GM18909 (cell line): ENCODE data around the gene GATA3.
A peak's percentile ranks its signal among the peaks of the same experiment; 100 is the strongest.
"Not testable (repeated sequence)": the region's sequence is repeated elsewhere in the genome, so short reads cannot be mapped to it uniquely, and the experiment has no call there.

Source experiments
- ATAC-seq: cut with Tn5 transposase; IDR thresholded peaks from one replicate; pipeline ENCODE4 v1.9.1; 2021; ENCODE audit warnings: mild to moderate bottlenecking; ENCODE audit not compliant: unreplicated experiment, poor library complexity

The GATA3 gene

GRCh38 chr10:8054494-8055407 is at the start of gene GATA3:
TSS of gene GATA3 (plus strand) at chr10:8054688. CDS start at chr10:8055656, 968 bp downstream.
- ATAC-seq, result peak; percentile 38

DNA sequence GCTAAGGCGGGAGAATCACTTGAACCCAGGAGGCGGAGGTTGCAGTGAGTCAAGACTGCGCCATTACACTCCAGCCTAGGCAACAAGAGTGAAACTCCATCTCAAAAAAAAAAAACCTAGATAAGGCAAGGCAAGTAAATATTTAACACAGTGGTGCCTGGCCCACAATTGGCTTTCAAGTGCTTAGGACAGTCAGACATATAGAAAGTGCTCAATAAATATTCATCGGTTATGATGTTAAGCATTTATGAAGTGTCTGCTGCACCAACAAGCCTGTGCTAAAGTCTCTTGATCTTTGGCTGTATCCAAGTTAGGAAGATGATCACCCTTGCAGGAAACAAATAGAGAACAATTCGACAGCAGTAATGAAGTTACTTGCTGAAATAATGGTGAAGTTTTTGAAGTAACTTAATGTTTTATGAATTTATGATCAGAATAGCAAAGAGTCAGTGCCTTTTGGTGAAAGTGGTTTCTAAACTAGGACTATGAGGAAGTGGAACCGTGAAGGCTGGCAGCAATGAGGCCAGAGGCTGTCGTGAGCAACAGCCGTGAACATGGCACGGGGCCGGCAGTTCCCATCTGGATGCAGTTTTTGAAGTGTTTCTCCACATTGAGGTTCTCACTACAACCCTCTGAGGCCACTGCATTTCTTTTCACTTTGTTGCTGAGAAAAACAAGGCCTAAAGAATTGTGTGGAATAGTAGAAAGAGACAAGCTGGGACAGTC is 48.1 kb upstream of the GATA3 start:
- ATAC-seq, result peak; percentile 71

GRCh38 chr10:8009031-8009430 is 45.5 kb upstream of the GATA3 start:
- no peak for ATAC-seq

- ATAC-seq, result no peak
These were observed 41.5 kb upstream of the GATA3 start for GRCh38 chr10:8013006-8013405.

GRCh38 chr10:8013619-8014018 is 40.9 kb upstream of the GATA3 start:
- no peak for ATAC-seq

GRCh38 chr10:8014649-8015048 is 39.8 kb upstream of the GATA3 start:
- no peak for ATAC-seq

DNA sequence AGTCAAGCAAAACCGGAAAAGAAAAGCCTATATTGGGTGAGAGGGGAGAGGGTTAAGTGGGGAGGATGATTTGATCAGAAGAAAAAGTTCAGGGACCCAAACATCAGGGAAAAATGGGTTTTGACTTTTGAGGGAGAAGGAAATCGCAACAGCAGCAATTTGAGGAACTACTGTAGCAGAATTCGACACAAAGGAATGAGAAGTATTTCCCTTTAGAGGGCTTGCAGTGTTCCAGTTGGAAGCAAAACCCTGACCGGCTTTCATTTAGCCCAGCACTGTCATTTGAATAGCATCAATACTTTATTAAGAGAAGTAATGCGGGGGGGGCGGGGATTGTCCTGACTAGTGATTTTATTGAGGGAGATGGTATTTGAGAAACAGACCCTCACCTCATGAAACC is 37.2 kb upstream of the GATA3 start:
- ATAC-seq, result no peak

GRCh38 chr10:8023321-8023720 is 31.2 kb upstream of the GATA3 start:
- no peak for ATAC-seq

- no peak for ATAC-seq
These were observed 30.6 kb upstream of the GATA3 start for GRCh38 chr10:8023851-8024250.

DNA sequence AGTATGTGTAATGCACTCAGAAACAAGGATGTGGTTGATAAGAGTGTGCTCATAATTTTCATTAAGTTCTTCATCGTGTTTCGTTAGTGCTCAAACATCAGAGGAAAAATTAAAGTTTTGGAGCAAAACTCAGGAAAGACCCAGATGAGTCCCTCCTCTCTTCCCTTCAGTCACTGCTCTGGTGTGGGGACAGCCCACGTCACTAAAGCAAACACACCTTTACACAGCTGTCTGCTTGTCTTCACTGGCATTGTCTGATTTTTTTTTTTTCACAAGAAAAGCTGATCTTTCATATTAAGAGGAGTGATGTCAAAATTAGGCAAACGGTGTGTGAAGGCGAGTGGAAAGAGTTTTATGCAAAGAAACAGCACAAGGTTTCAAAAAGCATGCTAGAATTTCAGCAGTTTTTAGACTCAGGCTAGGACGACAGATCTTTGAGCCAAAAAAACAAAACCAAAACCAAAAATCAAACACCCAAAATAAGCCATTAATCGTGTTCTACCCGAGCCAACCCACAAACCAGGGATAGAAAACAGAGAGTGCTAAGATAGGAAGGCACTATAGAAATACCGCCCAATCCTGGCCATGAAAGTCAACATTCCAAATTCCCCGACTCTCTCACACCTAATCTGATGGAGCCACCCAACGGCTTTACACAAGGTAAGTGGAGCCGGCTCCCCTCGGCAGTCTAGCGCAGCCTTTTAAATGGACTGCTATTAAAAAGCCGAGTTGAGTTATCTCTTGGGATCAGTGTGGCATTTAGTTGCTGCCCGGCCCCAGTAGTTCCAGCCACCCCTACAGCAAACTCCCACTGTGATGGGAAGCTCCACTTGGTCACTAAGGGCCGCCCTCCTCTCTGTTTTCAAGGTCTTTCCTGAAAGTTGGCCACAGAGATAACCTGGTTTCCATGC is 27.9 kb upstream of the GATA3 start:
- no peak for ATAC-seq

DNA sequence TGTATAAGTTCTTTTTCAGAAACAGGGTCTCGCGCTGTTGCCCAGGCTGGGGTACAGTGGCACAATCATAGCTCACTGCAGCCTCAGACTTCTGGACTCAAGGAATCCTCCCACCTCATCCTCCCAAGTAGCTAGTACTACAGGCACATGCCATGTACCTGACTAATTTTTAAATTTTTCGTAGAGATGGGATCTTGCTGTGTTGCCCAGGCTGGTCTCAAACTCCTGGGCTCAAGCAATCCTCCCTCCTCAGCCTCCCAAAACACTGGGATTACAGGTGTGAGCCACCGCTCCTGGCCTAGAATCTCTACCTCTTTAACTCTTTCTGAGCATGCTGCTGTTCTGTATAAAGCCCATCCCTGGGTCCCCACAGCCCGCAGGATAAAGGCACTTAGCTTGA is 23.3 kb upstream of the GATA3 start:
- not testable (repeated sequence) for ATAC-seq

DNA sequence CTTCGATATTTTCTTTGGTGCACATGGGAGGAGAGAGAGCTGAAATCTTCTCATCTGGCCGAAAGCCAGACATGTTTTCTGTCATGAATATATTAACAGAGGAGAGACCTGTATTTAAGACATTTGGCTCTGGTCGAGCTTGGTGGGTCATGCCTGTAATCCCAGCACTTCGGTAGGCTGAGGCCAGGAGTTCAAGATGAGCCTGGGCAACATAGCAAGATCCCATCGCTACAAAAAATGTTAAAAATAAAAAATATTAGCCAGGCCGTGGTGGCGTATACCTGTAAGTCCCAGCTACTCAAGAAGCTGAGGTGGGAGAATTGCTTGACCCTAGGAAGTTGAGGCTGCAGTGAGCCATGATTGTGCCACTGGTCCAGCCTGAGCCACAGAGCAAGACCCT is 21.9 kb upstream of the GATA3 start:
- ATAC-seq, result no peak

GRCh38 chr10:8033812-8034465 is 20.5 kb upstream of the GATA3 start:
- no peak for ATAC-seq

GRCh38 chr10:8034466-8035005 is 20.0 kb upstream of the GATA3 start:
- no peak for ATAC-seq

DNA sequence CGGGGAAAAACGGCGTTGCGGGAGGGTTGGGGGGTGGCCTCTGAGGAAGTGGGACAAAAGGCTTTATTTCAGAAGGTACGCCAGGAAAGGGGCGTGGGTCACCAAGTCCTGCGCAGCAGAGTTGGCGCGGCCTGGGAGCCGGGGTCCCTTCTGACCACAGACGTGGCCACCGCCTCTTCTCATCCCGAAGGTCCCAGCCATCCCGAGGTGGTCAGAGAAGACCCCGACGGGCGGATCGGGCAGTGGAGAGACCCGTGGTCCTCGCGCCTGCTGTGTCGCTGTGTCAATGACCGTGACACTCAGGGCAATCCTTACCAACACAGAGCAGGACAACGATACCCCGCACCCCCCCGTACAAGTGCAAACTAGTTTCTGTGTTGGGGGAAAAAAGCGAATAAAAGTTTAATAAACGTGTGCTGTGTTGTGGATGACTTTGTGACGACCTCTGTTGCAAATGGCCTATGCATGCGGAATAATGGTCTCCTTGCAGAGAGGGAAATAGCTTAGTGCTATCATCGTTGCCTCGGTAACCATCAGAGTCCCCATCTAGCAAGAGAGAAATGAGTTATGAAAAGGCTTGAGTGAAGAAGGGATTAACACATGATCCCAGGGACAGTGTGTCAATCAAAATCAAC is 19.4 kb upstream of the GATA3 start:
- no peak for ATAC-seq

DNA sequence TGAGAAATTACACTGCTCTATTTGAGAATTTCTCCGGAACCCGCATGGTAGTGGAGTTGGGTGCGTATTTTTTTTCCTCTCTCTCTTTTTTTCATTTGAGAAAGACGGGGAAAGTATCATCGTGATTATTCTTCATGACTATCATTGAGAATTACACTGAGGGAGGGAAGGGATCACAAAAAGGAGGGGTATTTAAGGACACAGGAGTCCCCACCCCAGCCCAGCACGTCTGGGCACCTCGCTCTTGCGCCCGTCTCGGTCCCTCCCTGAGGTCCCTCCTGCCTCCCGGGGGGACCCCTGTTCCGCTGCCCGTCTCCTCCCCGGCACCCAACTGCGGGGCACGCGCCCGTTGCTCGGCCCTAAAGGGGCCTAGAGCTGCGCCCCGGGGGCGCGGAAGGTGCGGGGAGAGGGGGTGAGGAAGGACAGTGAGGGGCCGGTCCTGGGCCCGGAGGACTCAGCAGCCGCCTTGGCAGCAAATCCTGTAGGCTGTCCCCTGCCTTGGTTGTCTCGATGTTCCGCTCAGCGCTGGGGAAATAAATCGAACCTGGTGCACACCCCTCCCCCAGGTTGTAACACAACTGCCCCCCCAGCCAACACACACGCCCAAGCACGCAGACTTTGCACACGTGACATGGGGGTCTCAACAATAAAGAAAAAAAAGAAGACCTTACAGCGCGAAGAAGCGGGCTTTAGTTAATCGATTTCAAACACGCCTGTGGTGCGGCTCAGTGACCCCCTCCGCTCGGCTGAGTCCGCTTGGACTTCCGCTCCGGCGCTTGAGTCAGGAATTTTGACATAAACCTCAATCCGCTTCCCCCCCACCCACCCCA is 18.6 kb upstream of the GATA3 start:
- no peak for ATAC-seq

GRCh38 chr10:8036506-8037198 is 17.8 kb upstream of the GATA3 start:
- ATAC-seq, result no peak
